B cell (primary cell): ENCODE data around the gene SLC32A1.

Source experiments
- CTCF ChIP-seq: fragments of 200-600 bp; IDR thresholded peaks from one replicate; pipeline ENCODE4 v1.8.0; 2022; ENCODE audit warnings: antibody characterized with exemption, mild to moderate bottlenecking
- EZH2 ChIP-seq: IDR thresholded peaks from 2 replicates; pipeline ENCODE4 v1.6.1; 2012; ENCODE audit warnings: borderline replicate concordance, low read depth, mild to moderate bottlenecking, moderate library complexity, low read length; ENCODE audit not compliant: insufficient read depth, poor library complexity, severe bottlenecking

GRCh38 chr20:38763616-38764015 lies 39.3 kb downstream of the SLC32A1 start:
- TF ChIP-seq EZH2 (no peak), CTCF (no peak)
